ENCODE measurements around the gene FAM98B. TPM values are rescaled to one million over a fixed set of nuclear protein-coding genes. Genes with fewer than 3 reads are reported as not detected.

FAM98B gene
- total and polyA plus RNA-seq, 2 experiments from 2014 or later: 10.1 to 32.5 TPM

DNA sequence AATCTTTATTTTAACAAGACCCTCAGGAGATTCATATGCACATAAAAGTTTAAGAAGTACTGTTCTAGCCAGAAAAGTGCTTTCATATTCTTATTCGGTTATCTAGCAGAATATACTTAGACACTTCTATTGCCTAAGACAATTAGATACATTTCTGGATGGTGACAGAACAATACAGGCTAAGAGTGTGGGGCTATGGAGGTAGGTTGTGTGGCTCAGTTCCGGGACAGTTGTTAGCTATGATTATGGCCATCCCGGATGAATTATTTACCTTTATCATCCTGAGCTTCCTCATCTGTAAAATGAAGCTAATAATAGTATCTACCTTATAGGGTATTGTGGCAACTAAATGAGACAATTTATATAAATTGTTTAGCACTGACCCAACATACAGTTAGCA lies 6.6 kb downstream of the FAM98B start:
- H3K27ac Mint-ChIP-seq: no peak overlapping the region; the same call in 1 of the 2 replicates
- Histone ChIP-seq H3F3A (replicated peaks; ENCODE audit: low read depth) (no peaks in the 10 kb centered on the region), H3K79me2 (replicated peaks; ENCODE audit: insufficient read depth) (peaks cover 98% of the 10 kb centered on the region), H3K36me3 (ENCODE audit: insufficient read depth) (no peaks in the 10 kb centered on the region), H4K20me1 (replicated peaks; ENCODE audit: insufficient read depth) (0 out of 2 replicates have a peak, but pooled peaks cover 4% of the 10 kb centered on the region), H3K27ac (ENCODE audit: low read depth) (no peak overlapping the region), H3K4me2 (no peak overlapping the region), H2AFZ (no peak overlapping the region), H3K4me3 (no peak overlapping the region), H3K27me3 (ENCODE audit: insufficient read depth) (no peaks in the 10 kb centered on the region), H3K9me2 (ENCODE audit: insufficient read depth) (no peaks in the 10 kb centered on the region), H3K4me1 (ENCODE audit: insufficient read depth) (peaks cover 7% of the 10 kb centered on the region; the same call in 1 of the 2 replicates)
- ATAC-seq: no peak
- no peak for TF ChIP-seq NANOG (IDR thresholded peaks at IDR 0.05; ENCODE audit: borderline replicate concordance)
- DNase-seq (ENCODE audit: low spot score): no peak
- no peaks in the 10 kb centered on the region for H3K9me3 Mint-ChIP-seq
- H3K4me3 Mint-ChIP-seq: no peak overlapping the region
- H3K36me3 Mint-ChIP-seq (ENCODE audit: low read depth): peaks cover 2% of the 10 kb centered on the region; the same call in 2 of the 3 replicates
- H3K4me1 Mint-ChIP-seq: peaks cover 11% of the 10 kb centered on the region
- peaks cover 1% of the 10 kb centered on the region for H3K27me3 Mint-ChIP-seq (ENCODE audit: insufficient read depth, low read depth, poor library complexity)

DNA sequence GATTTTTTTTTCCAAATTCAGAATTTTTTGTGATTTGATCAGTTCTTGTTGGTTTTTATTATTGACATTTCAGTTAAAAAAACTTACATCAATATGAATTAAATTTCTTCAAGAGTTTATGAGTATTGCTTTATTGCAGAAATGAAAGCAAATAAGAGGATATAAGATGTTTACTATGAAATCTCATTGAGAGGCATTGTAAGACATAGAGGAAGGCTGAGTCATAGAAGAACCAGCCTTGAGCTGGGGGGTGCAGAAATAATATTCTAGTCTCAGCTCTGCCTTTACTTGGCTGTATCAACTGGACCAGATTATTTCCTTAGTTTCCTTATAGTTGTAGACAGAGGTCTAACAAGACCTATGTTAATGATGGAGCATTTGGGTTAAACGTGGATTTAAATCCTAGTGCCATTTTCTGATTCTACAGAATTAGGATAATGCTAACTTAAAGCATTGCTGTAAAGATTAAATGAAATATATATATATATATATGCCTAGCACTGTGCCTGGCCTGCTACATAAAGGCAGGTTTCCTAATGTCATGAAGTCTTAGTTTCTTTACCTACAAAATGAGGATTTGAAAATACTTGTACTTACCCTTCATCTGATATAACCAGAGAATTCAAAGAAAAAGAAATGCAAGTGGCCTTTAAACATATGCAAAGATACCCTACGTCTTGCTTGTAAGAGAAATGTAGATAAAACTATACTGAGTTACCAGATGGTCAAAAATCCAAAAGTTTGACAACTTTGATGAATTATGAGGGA lies 7.3 kb downstream of the FAM98B start:
- H3K4me1 ChIP-seq (ENCODE audit: insufficient read depth): 0 out of 2 replicates have a peak, but pooled peaks cover 6% of the 10 kb centered on the region
- no peak for TF ChIP-seq STAT1 (IDR thresholded peaks at IDR 0.05; ENCODE audit: unreplicated experiment)
- TF ChIP-seq ETS1 (IDR thresholded peaks at IDR 0.05): no peak
- no peak for TF ChIP-seq POLR2AphosphoS5 (IDR thresholded peaks at IDR 0.05; ENCODE audit: low read depth)
- TF ChIP-seq CTCF (conservative IDR thresholded peaks at IDR 0.05; ENCODE audit: low read depth in 2 of 2): no peak
- 0 out of 2 replicates have a peak, but pooled peaks cover 4% of the 10 kb centered on the region for H4K20me1 ChIP-seq (replicated peaks; ENCODE audit: insufficient read depth)
- peaks cover 1% of the 10 kb centered on the region for H3K27me3 Mint-ChIP-seq (ENCODE audit: insufficient read depth, low read depth, poor library complexity)
- DNase-seq (ENCODE audit: low spot score): no peak
- no peaks in the 10 kb centered on the region for H3K9me2 ChIP-seq (ENCODE audit: insufficient read depth)
- peaks cover 96% of the 10 kb centered on the region for H3K79me2 ChIP-seq (replicated peaks; ENCODE audit: insufficient read depth)
- no peak overlapping the region for H3K4me2 ChIP-seq
- H3K9me3 Mint-ChIP-seq: no peaks in the 10 kb centered on the region
- H3K27ac Mint-ChIP-seq: no peak overlapping the region; the same call in 1 of the 2 replicates
- no peak overlapping the region for H3K4me3 ChIP-seq
- peaks cover 2% of the 10 kb centered on the region; the same call in 2 of the 3 replicates for H3K36me3 Mint-ChIP-seq (ENCODE audit: low read depth)
- H3K4me3 Mint-ChIP-seq: no peak overlapping the region
- H3K27ac ChIP-seq (ENCODE audit: low read depth): no peak overlapping the region
- H3K36me3 ChIP-seq (ENCODE audit: insufficient read depth): no peaks in the 10 kb centered on the region
- no peaks in the 10 kb centered on the region for H3K27me3 ChIP-seq (ENCODE audit: insufficient read depth)
- H3K4me1 Mint-ChIP-seq: peaks cover 8% of the 10 kb centered on the region
- H2AFZ ChIP-seq: no peak overlapping the region
- H3F3A ChIP-seq (replicated peaks; ENCODE audit: low read depth): no peaks in the 10 kb centered on the region
- no peak for ATAC-seq

- Histone ChIP-seq H3K9me2 (ENCODE audit: insufficient read depth) (no peaks in the 10 kb centered on the region), H3K4me3 (no peak overlapping the region), H2AFZ (no peak overlapping the region), H3F3A (replicated peaks; ENCODE audit: low read depth) (no peaks in the 10 kb centered on the region), H3K79me2 (replicated peaks; ENCODE audit: insufficient read depth) (peaks cover 70% of the 10 kb centered on the region), H3K36me3 (ENCODE audit: insufficient read depth) (no peaks in the 10 kb centered on the region), H3K27me3 (ENCODE audit: insufficient read depth) (no peaks in the 10 kb centered on the region), H3K27ac (ENCODE audit: low read depth) (no peak overlapping the region), H4K20me1 (replicated peaks; ENCODE audit: insufficient read depth) (0 out of 2 replicates have a peak, but pooled peaks cover 4% of the 10 kb centered on the region), H3K4me1 (ENCODE audit: insufficient read depth) (0 out of 2 replicates have a peak, but pooled peaks cover 6% of the 10 kb centered on the region), H3K4me2 (no peak overlapping the region)
- Mint-ChIP-seq H3K27me3 (ENCODE audit: insufficient read depth, low read depth, poor library complexity) (no peaks in the 10 kb centered on the region), H3K4me3 (no peak overlapping the region), H3K36me3 (ENCODE audit: low read depth) (0 out of 3 replicates have a peak, but pooled peaks cover 2% of the 10 kb centered on the region), H3K27ac (no peak overlapping the region), H3K9me3 (no peaks in the 10 kb centered on the region), H3K4me1 (peaks cover 8% of the 10 kb centered on the region)
- ATAC-seq (no peak), DNase-seq (ENCODE audit: low spot score) (no peak)
- TF ChIP-seq CREB1 (CRISPR knock-in tag; IDR thresholded peaks at IDR 0.05; ENCODE audit: low read depth) (no peak), EZH2 (IDR thresholded peaks at IDR 0.05; ENCODE audit: low read depth, unreplicated experiment) (no peak), ZNF331 (CRISPR knock-in tag; IDR thresholded peaks at IDR 0.05; ENCODE audit: low read depth) (no peak), EZH2phosphoT487 (IDR thresholded peaks at IDR 0.05; ENCODE audit: unreplicated experiment) (no peak), ZNF114 (CRISPR knock-in tag; IDR thresholded peaks at IDR 0.05) (no peak), CTCF (conservative IDR thresholded peaks at IDR 0.05; ENCODE audit: low read depth in 2 of 2) (no peak), JUNB (IDR thresholded peaks at IDR 0.05; ENCODE audit: unreplicated experiment) (no peak)
These were observed 10.0 kb downstream of the FAM98B start for GRCh38 chr15:38463893-38464292.

Measured in GM23338 (cell line).